MM.1S (cell line): ENCODE results near the gene CDCA4.

ENCODE experiments used
- DNase-seq: peaks from one replicate; pipeline ENCODE4 v3.0.0-alpha.2; 2015
- H2AFZ ChIP-seq: fragments of 300-600 bp; sonication (generic); 2 replicates; pipeline ENCODE4 v1.6.0; 2016; ENCODE audit warnings: antibody characterized with exemption, low read length
- H3F3A ChIP-seq: fragments of 300-600 bp; sonication (generic); 2 replicates; pipeline ENCODE4 v1.6.1; 2016; ENCODE audit warnings: mild to moderate bottlenecking, antibody characterized with exemption, low read length, moderate library complexity, mixed read lengths; ENCODE audit not compliant: insufficient read depth
- H3K27ac ChIP-seq: fragments of 300-600 bp; sonication (generic); 2 replicates; pipeline ENCODE4 v1.5.1; 2016; ENCODE audit warnings: mild to moderate bottlenecking, low read length
- H3K27me3 ChIP-seq: fragments of 300-600 bp; sonication (generic); replicated peaks from 2 replicates; pipeline ENCODE4 v1.6.0; 2016; ENCODE audit warnings: low read length; ENCODE audit not compliant: insufficient read depth
- H3K36me3 ChIP-seq: fragments of 300-600 bp; sonication (generic); replicated peaks from 2 replicates; pipeline ENCODE4 v1.6.1; 2016; ENCODE audit warnings: mild to moderate bottlenecking, low read length, mixed read lengths; ENCODE audit not compliant: insufficient read depth
- H3K4me1 ChIP-seq: fragments of 300-600 bp; sonication (generic); 2 replicates; pipeline ENCODE4 v1.6.1; 2016; ENCODE audit warnings: low read length, mixed read lengths
- H3K4me2 ChIP-seq: fragments of 300-600 bp; sonication (generic); 2 replicates; pipeline ENCODE4 v1.6.0; 2016; ENCODE audit warnings: low read depth, low read length
- H3K4me3 ChIP-seq: fragments of 300-600 bp; sonication (generic); 2 replicates; pipeline ENCODE4 v1.5.1; 2016; ENCODE audit warnings: low read length, mixed read lengths
- H3K79me2 ChIP-seq: fragments of 300-600 bp; sonication (generic); 2 replicates; pipeline ENCODE4 v1.6.1; 2016; ENCODE audit warnings: mixed run types, low read length, mixed read lengths
- H3K9ac ChIP-seq: fragments of 300-600 bp; sonication (generic); 2 replicates; pipeline ENCODE4 v1.6.1; 2016; ENCODE audit warnings: low read length, mixed read lengths
- H3K9me2 ChIP-seq: fragments of 300-600 bp; sonication (generic); replicated peaks from 2 replicates; pipeline ENCODE4 v1.6.1; 2016; ENCODE audit warnings: mild to moderate bottlenecking, low read length, mixed read lengths; ENCODE audit not compliant: insufficient read depth
- H3K9me3 ChIP-seq: fragments of 300-600 bp; sonication (generic); replicated peaks from 2 replicates; pipeline ENCODE4 v1.6.1; 2016; ENCODE audit warnings: mild to moderate bottlenecking, low read length, mixed read lengths; ENCODE audit not compliant: insufficient read depth
- H4K20me1 ChIP-seq: fragments of 300-600 bp; sonication (generic); 2 replicates; pipeline ENCODE4 v1.6.1; 2016; ENCODE audit warnings: mild to moderate bottlenecking, low read length, moderate library complexity, mixed read lengths; ENCODE audit not compliant: insufficient read depth
- CTCF ChIP-seq: fragments of 300-600 bp; sonication (generic); IDR thresholded peaks from 2 replicates; pipeline ENCODE4 v1.5.1; 2016; ENCODE audit warnings: antibody characterized with exemption, low read length, mixed read lengths
- EZH2 ChIP-seq: fragments of 300-600 bp; sonication (generic); optimal IDR thresholded peaks from 2 replicates; pipeline ENCODE3; 2017; ENCODE audit warnings: low read depth, mild to moderate bottlenecking, antibody characterized with exemption, low read length, mixed read lengths
- EZH2phosphoT487 ChIP-seq: fragments of 300-600 bp; sonication (generic); IDR thresholded peaks from 2 replicates; pipeline ENCODE4 v1.6.1; 2018; ENCODE audit warnings: antibody characterized with exemption, low read length

CDCA4 gene

DNA sequence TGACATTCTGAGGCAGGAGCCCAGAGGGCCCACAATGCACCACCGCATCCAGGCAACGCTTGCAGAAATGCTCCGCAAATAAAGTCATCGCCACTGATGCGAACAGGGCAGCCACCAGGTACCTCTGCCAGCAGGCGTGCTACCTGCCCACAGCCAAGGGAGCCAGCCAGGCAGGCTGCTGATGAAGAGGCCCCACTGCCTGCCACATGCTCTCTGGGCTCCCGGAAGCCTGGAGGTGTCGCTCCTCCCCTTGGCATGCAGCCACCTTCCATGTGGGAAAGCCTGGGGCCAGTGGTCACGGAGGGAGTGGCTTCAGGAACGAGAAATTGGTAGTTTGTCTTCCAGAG lies 29.6 kb upstream of the CDCA4 start:
- no peak overlapping the region for H3K27ac ChIP-seq
- DNase-seq, result no peak

DNA sequence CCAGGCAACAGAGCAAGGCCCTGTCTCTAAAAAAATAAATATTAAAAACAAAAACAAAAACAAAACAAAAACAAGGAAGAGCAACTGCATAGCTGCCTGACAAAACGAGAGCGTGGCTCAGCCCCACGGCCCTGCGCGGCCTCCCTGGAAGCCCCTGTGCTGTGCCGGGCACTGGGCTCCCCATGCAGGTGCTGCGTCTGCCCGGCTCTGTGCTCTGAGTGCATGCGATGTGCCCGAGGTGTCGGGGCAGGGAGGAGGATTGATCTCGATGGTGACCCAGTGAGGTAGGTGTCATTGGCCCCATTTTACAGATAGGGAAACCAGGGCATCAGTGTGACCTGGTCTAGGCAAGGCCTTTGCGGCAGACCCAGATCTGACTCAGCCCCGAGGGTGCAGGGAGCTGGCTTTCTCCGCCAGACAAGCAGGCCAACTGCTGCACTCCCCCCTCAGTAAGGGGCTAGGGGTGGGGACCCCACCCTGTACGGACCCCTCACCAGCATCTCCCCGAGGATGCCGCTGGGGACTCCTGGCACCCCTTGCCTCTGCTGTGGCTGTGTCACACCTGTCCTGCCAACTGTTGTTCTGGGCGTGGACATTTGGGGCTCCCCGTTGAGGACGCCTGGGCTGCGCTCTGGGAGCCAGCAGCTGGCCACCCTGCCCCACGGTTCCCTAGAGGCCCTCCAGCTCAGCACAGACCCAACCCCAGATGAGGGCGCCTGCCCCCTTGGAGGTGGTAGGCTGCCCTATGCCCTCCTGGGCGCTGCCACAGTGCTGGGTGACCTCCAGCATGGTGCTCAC lies 29.1 kb upstream of the CDCA4 start:
- Histone ChIP-seq H3K4me3 (no peak overlapping the region), H3K36me3 (no peaks in the 10 kb centered on the region), H3K27ac (no peak overlapping the region), H3K9ac (no peak overlapping the region), H3F3A (no peaks in the 10 kb centered on the region), H2AFZ (no peak overlapping the region), H4K20me1 (no peaks in the 10 kb centered on the region), H3K4me1 (no peaks in the 10 kb centered on the region), H3K9me3 (no peaks in the 10 kb centered on the region), H3K9me2 (no peaks in the 10 kb centered on the region), H3K4me2 (no peak overlapping the region), H3K27me3 (peaks cover 2% of the 10 kb centered on the region; the same call in 1 of the 2 replicates), H3K79me2 (no peaks in the 10 kb centered on the region)
- no peak for DNase-seq
- no peak for TF ChIP-seq CTCF
- no peak for TF ChIP-seq EZH2
- TF ChIP-seq EZH2phosphoT487, result no peak

More for the DNA sequence above, 29.6 kb upstream of the CDCA4 start:
- Histone ChIP-seq H3K9me3 (no peaks in the 10 kb centered on the region), H3K79me2 (no peaks in the 10 kb centered on the region), H3K9me2 (no peaks in the 10 kb centered on the region), H3K27me3 (no peaks in the 10 kb centered on the region), H4K20me1 (no peaks in the 10 kb centered on the region), H3K4me2 (no peak overlapping the region), H3K9ac (no peak overlapping the region), H3K4me3 (no peak overlapping the region), H3K36me3 (no peaks in the 10 kb centered on the region), H3K4me1 (no peaks in the 10 kb centered on the region), H3F3A (no peaks in the 10 kb centered on the region), H2AFZ (no peak overlapping the region)
- TF ChIP-seq EZH2phosphoT487 (no peak), EZH2 (no peak), CTCF (no peak)

GRCh38 chr14:105047283-105048016 lies 26.6 kb upstream of the CDCA4 start:
- no peak for DNase-seq
- no peak overlapping the region for H3K27ac ChIP-seq

More at GRCh38 chr14:105047283-105048016, 26.6 kb upstream of the CDCA4 start:
- Histone ChIP-seq H3K4me3 (no peak overlapping the region), H3K9me2 (no peaks in the 10 kb centered on the region), H3F3A (no peaks in the 10 kb centered on the region), H2AFZ (no peak overlapping the region), H3K9me3 (no peaks in the 10 kb centered on the region), H3K36me3 (no peaks in the 10 kb centered on the region), H3K9ac (no peak overlapping the region), H3K4me1 (no peaks in the 10 kb centered on the region), H3K4me2 (no peak overlapping the region), H4K20me1 (no peaks in the 10 kb centered on the region), H3K79me2 (no peaks in the 10 kb centered on the region), H3K27me3 (peaks cover 19% of the 10 kb centered on the region)
- no peak for TF ChIP-seq CTCF
- TF ChIP-seq EZH2phosphoT487, result no peak
- TF ChIP-seq EZH2, result no peak
